SK-N-SH (cell line): ENCODE data around the gene ROS1.

Experiments used
- CTCF ChIP-seq: fragments of 200-600 bp; sonication (generic); IDR thresholded peaks from 2 replicates; pipeline ENCODE4 v1.6.1; 2017; ENCODE audit warnings: antibody characterized with exemption, mild to moderate bottlenecking, moderate library complexity
- EP300 ChIP-seq, 2 experiments: IDR thresholded peaks; 2 replicates each; pipeline versions ENCODE4 v1.4.0 to v1.6.1; 2012; ENCODE audit warnings: borderline replicate concordance in 1 of 2, low read depth in 1 of 2, low read length in 1 of 2
- MAX ChIP-seq: IDR thresholded peaks from 2 replicates; pipeline ENCODE4 v1.4.0; 2012; ENCODE audit warnings: low read depth
- NRF1 ChIP-seq: IDR thresholded peaks from 2 replicates; pipeline ENCODE4 v1.6.1; 2012; ENCODE audit warnings: low read depth, mild to moderate bottlenecking, low read length
- TAF1 ChIP-seq: IDR thresholded peaks from 2 replicates; pipeline ENCODE4 v1.6.1; 2012; ENCODE audit warnings: low read depth, mild to moderate bottlenecking, low read length, moderate library complexity, borderline replicate concordance

GRCh38 chr6:117326396-117326795 lies 99.3 kb downstream of the ROS1 start:
- TF ChIP-seq CTCF: no peak
- TF ChIP-seq EP300 (IDR thresholded peaks at IDR 0.05; ENCODE audit: borderline replicate concordance in 1 of 2, low read depth in 1 of 2, low read length in 1 of 2): no peak
- TF ChIP-seq TAF1: no peak
- no peak for TF ChIP-seq NRF1
- TF ChIP-seq MAX: no peak
